Thoracic aorta endothelial cell (primary cell): ENCODE measurements around the gene IDH3B. TPM values are rescaled to one million over a fixed set of nuclear protein-coding genes. Genes with fewer than 3 reads are reported as not detected.

ENCODE experiments used
- small RNA-seq: library from RNA; depleted of rRNA; stranded (forward); fragments of <200 nt; gene quantifications from one replicate; pipeline ENCODE3, GENCODE V24; 2012
- total RNA-seq: library from RNA; depleted of rRNA; stranded (reverse); fragments of >200 nt; gene quantifications from 2 replicates; pipeline ENCODE4 v1.2.3, GENCODE V29; 2012

Gene IDH3B
- total RNA-seq, result 86.9 and 87.8 TPM in 2 replicates

GRCh38 chr20:2663887-2664719 lies at the start of gene IDH3B:
Gene IDH3B (minus strand): TSS chr20:2664216. CDS start chr20:2664188, 28 bp downstream.

GRCh38 chr20:2692036-2692885 lies 28.2 kb upstream of the IDH3B start, which contains the start of gene EBF4:
Gene EBF4 (plus strand): TSS chr20:2692780. CDS start chr20:2693646, 866 bp downstream.

GRCh38 chr20:2651772-2652723 lies 12.0 kb downstream of the IDH3B start, which contains the start of gene NOP56:
Gene NOP56 (plus strand): TSS chr20:2652632. CDS start chr20:2652661, 29 bp downstream.

Small RNA genes within 50 kb of the gene (small RNA-seq; reads per million reads assigned to genes)
- gene SNORA51 (not detected), gene SNORD110 (not detected), gene SNORD56 (not detected), gene SNORD57 (not detected), gene SNORD86 (not detected)

Other genes with a start within 250 kb of the IDH3B start
- 237 and 320 TPM in 2 replicates for gene SNRPB, start 193.4 kb downstream of the IDH3B start, total RNA-seq
- 12.6 and 12.8 TPM in 2 replicates for gene ZNF343, start 155.3 kb downstream of the IDH3B start, total RNA-seq
- gene TMC2, start 127.6 kb downstream of the IDH3B start, total RNA-seq, result not detected in 2 replicates
- gene NOP56, start 11.6 kb downstream of the IDH3B start, total RNA-seq, result 200 and 273 TPM in 2 replicates
- 0.53 and 1.0 TPM in 2 replicates for gene EBF4, start 28.6 kb upstream of the IDH3B start, total RNA-seq
- 0.13 and 0.14 TPM in 2 replicates for gene CPXM1, start 136.4 kb upstream of the IDH3B start, total RNA-seq
- gene C20orf141, start 150.8 kb upstream of the IDH3B start, total RNA-seq, result not detected in 2 replicates
- gene TMEM239, start 152.1 kb upstream of the IDH3B start, total RNA-seq, result not detected in 2 replicates
- gene PCED1A, start 176.4 kb upstream of the IDH3B start, total RNA-seq, result 13.6 and 16.6 TPM in 2 replicates
- 29.1 and 29.5 TPM in 2 replicates for gene VPS16, start 176.5 kb upstream of the IDH3B start, total RNA-seq
- gene PTPRA, start 209.3 kb upstream of the IDH3B start, total RNA-seq, result 48.3 and 61.7 TPM in 2 replicates